COLO829 (cell line): ENCODE results near the gene BCR.

Experiments used
- DNase-seq: peaks from one replicate; pipeline ENCODE4 v3.0.0; 2012; ENCODE audit warnings: low spot score

Gene BCR

GRCh38 chr22:23245045-23245798 lies 64.9 kb downstream of the BCR start:
- DNase-seq: no peak

GRCh38 chr22:23245799-23246136 lies 65.5 kb downstream of the BCR start:
- DNase-seq: no peak

GRCh38 chr22:23246982-23247766 lies 66.9 kb downstream of the BCR start:
- DNase-seq: no peak

- no peak for DNase-seq
Measured at GRCh38 chr22:23248583-23248982, 68.3 kb downstream of the BCR start.

GRCh38 chr22:23250056-23250784 lies 69.9 kb downstream of the BCR start:
- DNase-seq: no peak

GRCh38 chr22:23250785-23251363 lies 70.6 kb downstream of the BCR start:
- no peak for DNase-seq

GRCh38 chr22:23251445-23252093 lies 71.3 kb downstream of the BCR start:
- DNase-seq: no peak

- DNase-seq: no peak
Measured at GRCh38 chr22:23253475-23254055, 73.3 kb downstream of the BCR start.

GRCh38 chr22:23255506-23256170 lies 75.3 kb downstream of the BCR start:
- DNase-seq: no peak

GRCh38 chr22:23256171-23256932 lies 76.0 kb downstream of the BCR start:
- DNase-seq: no peak

- DNase-seq: no peak
Measured at GRCh38 chr22:23256986-23257888, 76.9 kb downstream of the BCR start.

- no peak for DNase-seq
Measured at GRCh38 chr22:23257889-23258825, 77.8 kb downstream of the BCR start.

GRCh38 chr22:23258826-23259170 lies 78.5 kb downstream of the BCR start:
- DNase-seq: no peak

GRCh38 chr22:23259916-23260644 lies 79.8 kb downstream of the BCR start:
- DNase-seq: no peak

GRCh38 chr22:23260645-23261581 lies 80.6 kb downstream of the BCR start:
- no peak for DNase-seq

- no peak for DNase-seq
Measured at GRCh38 chr22:23261900-23262450, 81.7 kb downstream of the BCR start.
